ENCODE results near the gene SS18L1.
"Not testable (repeated sequence)": the region's sequence is repeated elsewhere in the genome, so short reads cannot be mapped to it uniquely, and the experiment has no call there.

Gene SS18L1

GRCh38 chr20:62104791-62105345, 38.7 kb upstream of the SS18L1 start:
- H3K4me3 ChIP-seq (ENCODE audit: low read depth, low read length) = no peak overlapping the region
- TF ChIP-seq CTCF (IDR thresholded peaks at IDR 0.05; ENCODE audit: borderline replicate concordance, insufficient read depth, low read depth, low read length) = no peak

GRCh38 chr20:62105592-62105991, 38.0 kb upstream of the SS18L1 start:
- no peak for TF ChIP-seq CTCF (IDR thresholded peaks at IDR 0.05; ENCODE audit: borderline replicate concordance, insufficient read depth, low read depth, low read length)
- no peak overlapping the region for H3K4me3 ChIP-seq (ENCODE audit: low read depth, low read length)

DNA sequence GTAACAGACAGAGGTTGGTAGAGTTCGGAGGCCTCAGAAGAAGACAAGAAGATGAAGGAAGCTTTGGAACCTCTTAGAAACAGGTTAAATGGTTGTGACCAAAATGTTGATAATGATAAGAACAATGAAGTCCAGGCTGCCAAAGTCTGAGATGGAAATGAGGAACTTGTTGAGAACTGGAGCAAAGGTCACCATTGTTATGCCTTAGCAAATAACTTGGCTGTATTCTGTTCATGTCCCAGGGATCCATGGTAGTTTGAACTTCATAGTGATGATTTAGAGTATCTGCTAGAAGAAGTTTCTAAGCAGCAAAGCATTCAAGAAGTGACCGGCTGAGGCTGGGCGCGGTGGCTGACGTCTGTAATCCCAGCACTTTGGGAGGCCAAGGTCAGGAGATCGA, 32.4 kb upstream of the SS18L1 start:
- H3K4me3 ChIP-seq (ENCODE audit: low read depth, low read length) = no peak overlapping the region
- TF ChIP-seq CTCF (IDR thresholded peaks at IDR 0.05; ENCODE audit: borderline replicate concordance, insufficient read depth, low read depth, low read length) = no peak

- no peak for TF ChIP-seq CTCF (IDR thresholded peaks at IDR 0.05; ENCODE audit: borderline replicate concordance, insufficient read depth, low read depth, low read length)
- no peak overlapping the region for H3K4me3 ChIP-seq (ENCODE audit: low read depth, low read length)
Measured at GRCh38 chr20:62112368-62112767, 31.2 kb upstream of the SS18L1 start.

DNA sequence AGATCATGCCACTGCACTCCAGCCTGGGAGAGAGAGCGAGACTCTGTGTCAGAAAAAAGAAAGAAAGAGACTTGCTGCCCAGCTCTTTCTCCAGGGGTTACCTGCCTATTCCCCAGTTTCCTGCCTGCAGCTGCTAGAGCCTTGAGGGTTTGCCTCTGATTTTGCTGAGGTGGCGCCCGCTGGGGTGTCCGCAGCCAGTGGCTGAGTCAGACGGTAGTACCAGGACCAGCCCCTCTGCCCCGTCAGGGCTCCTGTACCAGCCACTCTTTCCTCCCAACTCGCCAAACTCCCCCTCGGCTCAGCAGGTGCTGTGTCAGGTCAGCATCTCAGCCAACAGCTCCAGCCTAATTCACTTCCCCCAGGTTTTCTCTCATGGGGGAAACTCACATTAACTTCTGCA, 28.7 kb upstream of the SS18L1 start:
- no peak for TF ChIP-seq CTCF (IDR thresholded peaks at IDR 0.05; ENCODE audit: borderline replicate concordance, insufficient read depth, low read depth, low read length)
- no peak overlapping the region for H3K4me3 ChIP-seq (ENCODE audit: low read depth, low read length)

- not testable (repeated sequence) for H3K4me3 ChIP-seq (ENCODE audit: low read depth, low read length)
Measured at GRCh38 chr20:62115800-62116407, 27.7 kb upstream of the SS18L1 start.

GRCh38 chr20:62116558-62117361, 26.8 kb upstream of the SS18L1 start:
- TF ChIP-seq CTCF (IDR thresholded peaks at IDR 0.05; ENCODE audit: borderline replicate concordance, insufficient read depth, low read depth, low read length) = no peak
- no peak overlapping the region for H3K4me3 ChIP-seq (ENCODE audit: low read depth, low read length)

Data from GM12875 (cell line).